Femur (tissue), 1 donor: ENCODE data around the gene SLC25A21.

Source experiments
- DNase-seq: peaks from one replicate; pipeline ENCODE4 v3.0.0-alpha.2; 2017

The SLC25A21 gene

DNA sequence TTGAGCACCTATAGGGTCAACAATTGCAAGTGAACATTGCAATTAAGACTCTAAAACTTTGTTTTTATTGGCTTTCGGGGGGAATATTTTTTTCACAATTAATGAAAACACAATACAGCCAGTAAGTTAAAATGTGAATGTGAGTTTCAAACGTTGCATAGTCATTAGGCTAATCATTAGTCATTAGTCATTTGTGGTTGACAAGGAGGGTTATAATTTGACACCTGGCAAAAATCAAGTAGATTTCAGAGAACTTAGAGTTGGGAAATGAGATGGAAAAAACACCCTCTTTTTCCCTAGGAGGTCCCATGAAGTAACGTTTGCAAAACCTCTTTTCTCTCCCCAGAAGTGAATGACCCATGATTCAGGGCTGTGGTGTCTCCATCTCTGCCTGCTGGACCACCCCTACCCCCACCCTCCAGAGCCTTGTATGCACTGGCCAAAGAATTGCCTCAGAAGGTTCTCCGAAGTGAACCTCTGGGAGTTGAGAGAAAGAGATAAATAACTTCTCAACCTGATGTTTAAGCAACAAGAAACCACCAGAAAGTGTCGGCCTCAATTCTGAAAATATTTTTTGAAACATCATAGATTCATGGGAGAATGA is 314.5 kb downstream of the SLC25A21 start:
- no peak for DNase-seq

DNA sequence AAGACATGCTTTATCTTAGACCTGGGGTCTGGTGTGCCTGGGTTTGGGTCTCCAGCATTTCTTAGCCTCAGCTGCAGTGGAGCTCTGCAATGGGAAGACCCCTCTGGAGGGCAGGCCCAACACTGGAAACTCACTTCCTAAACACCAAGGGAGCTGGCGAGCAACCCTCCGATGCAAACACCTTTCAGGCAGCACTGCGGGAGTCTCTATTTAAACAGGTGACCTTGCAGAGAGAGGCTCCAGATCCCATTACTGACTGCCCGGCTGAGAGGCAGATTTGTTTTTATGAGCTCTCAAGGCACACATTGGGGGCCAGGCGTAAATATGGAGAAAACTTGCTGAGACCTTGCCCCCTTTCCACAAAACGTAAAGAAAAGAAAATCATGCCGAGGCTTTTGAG is 315.3 kb downstream of the SLC25A21 start:
- no peak for DNase-seq

DNA sequence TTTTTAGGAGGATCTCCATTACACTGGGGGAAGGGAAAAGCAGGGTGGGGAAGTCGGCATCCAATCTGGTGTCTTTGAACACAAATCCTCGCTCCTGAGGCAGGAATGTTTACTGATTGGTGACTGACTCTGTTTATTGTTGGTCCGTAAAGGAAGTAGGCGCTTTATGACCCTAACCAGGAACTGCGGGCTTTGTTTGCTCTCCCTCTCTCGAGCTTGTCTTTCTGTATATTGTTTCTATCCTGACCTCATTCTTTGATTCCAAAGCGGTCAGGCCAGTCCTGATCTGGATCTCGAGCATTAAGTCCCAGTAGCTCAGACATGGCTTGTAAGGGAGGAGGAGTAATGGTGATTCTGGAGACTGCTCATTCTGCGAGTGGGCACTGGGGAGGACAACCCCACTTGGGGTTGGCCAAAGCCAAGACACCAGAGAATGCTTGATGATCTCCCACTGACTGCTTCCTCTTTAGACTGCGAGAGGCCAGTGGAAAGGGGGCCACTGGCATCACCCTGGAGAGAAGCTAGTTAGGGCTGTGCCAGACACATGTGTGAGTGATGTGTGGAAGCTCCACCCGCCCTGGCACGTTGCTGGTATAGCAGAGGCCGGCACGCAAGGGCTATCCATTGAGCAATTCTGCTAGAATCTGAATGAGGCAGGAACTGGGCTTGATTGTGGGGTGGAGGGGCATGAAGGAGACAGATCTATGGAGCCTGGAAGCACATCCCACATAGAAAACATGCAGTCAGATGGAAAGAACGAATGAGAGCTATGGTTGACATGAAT is 316.1 kb downstream of the SLC25A21 start:
- no peak for DNase-seq

DNA sequence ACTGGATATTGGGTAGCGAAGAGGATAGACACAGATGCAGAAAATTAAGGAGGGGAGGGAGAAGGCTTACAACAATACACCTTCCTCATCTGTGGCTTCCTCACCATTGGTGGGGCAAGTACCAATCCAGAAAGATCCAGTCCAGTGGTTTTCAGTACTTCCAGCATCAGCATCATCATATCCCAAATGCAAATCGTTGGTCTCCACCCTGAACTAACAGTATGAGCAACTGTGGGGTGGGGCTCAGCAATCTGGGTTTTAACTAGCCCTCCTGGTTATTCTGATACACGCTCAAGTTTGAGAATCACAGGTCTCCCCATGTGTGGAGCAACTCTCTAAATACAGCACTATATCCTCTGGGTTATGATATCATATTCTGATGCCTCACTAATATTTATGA is 317.0 kb downstream of the SLC25A21 start:
- DNase-seq, result no peak

DNA sequence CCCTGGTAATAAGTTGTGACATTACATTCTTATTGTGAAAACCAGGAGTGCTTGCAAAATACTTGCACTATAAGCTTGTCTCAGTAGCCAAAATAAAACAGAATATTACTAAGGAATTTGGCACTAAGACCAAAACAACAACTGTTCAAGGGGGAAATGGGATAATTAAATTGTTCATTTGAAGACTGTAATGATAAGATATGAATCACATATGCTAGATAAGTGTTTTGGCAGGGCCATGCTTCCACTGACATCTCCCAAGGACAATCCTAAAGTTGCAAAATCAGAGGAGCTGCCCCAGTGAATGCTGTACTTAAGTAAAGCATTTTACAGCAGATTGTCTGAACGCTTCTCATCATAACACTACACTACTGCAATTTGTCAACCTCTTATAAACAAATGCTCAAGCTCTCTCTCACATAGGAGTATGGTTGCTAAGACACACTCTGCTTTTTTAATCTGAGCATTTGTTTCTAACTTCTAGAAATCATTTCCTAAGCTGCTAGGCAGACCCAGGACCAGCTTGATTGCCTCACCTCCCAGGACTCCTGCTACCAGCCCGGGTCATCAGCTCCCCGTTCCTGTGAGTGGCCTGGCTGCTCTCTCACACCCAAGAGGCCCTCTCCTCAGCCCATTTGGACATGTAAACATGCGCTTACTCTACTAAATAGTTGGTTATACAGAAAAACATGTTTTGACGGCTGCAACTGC is 319.3 kb downstream of the SLC25A21 start:
- DNase-seq, result no peak

DNA sequence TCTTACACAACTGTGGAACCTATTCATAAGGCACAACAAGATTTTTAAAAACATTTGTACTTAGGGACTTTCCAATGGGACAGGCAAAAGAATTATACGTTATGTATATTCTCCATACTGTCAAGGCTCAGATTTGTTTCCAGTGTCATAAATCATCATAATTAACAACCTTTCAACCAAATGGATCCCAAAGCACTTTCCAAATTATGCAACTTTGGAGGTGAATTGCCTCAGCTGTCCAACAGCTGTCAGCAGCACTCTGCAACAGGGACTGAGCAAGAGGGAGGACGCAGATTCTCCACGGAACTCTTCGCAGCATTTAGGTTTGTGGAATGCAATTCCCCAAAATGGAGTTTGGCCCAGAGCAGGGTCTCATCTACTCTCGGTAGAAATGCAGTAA is 324.2 kb downstream of the SLC25A21 start:
- DNase-seq, result no peak

DNA sequence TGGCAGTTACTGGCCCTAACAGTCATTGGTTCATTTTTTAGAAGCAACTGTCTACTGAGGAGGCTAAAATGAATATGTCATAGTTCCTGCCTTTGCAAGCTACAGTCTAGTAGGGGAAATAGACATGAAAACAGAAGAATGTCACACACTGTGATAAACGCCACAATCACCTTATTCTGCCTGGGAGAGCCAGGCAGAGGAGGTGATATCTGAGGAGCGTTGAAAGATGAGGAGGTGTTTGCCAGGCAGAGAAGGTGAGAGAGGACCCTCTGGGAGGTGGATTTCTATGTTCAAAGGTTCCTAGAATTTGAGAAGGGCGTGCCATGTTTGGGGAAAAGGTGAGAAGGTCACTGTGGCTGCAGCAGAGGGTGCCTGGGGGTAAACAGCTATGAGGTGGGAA is 325.0 kb downstream of the SLC25A21 start:
- no peak for DNase-seq

DNA sequence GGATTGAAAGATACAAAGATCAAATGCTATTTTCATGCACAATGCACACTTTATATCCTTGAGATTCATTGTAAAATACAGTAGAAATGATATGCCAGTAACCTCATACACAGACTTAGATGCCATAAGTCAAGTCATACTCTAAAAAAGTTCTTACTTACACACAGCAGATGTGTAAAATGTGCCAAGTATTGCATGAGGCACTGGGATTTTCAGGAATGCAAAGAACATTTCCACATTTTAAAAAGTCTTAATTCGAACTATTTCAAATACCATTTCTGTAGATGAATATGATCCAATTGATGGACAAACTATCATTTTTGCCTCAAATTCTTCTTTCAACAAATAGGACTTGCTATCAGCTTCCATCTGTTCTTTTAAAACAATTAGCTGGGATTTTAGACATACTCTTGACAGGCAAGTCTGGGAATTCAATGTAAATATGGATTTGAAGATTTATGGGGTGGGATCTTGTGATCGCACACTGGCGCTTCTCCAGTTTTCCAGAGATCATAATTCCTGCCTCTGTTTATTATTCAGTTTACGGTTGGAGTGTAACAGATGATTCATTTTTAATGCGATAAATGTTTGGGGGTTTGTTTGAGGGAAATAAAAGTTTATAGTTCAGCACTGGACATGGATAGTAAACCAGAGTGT is 326.9 kb downstream of the SLC25A21 start:
- no peak for DNase-seq

DNA sequence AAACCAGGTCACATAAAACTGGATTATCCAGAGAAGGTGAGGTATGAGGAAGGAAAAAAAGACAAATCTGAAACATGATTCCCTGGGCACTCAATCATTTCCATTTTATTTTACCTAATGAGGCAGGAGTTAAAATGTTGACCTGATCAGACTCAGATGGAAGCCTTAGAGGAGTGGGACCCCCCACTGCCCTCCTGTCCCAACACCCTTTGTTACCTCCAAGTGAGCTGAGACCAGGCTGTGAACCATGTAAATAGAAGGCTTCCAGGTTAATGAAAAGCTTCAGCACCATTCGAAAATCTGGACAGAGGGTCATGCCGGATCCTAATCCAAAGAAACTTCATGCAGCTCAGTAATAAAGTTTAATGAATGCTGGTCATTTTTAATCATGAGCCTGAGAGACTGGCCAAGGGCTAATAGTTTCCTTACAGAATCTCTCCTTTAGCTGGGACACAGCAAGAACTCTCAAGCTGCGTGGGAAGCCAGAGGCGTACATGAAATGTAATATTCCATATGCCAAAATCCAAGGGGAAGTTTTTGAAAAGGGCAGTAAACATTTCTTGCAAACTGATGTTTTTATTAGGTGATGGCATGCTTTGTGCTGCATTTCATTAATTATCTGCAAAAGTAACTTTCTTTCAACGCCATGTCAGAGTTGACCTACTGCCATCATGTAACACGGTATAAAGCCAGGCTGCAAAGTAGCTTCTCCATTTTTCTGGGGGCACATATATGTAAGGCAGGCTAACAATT is 327.8 kb downstream of the SLC25A21 start:
- DNase-seq, result no peak

DNA sequence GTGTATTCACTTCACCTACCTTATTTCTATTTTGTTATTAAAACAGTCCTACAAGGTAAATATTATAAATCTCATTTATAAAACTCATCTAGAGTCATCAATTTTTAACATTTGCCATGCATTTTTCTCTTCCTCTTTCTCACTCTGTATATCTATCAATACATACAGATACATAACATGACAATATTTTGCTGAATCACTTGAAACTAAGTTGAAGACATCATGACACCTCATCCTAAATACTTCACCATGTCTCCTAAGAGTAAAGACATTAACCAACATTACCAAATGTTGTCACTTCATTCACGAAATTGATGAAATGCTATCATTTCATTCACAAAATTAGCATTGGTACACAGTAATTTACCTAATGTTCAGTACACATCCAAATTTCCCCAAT is 329.0 kb downstream of the SLC25A21 start:
- DNase-seq, result no peak

DNA sequence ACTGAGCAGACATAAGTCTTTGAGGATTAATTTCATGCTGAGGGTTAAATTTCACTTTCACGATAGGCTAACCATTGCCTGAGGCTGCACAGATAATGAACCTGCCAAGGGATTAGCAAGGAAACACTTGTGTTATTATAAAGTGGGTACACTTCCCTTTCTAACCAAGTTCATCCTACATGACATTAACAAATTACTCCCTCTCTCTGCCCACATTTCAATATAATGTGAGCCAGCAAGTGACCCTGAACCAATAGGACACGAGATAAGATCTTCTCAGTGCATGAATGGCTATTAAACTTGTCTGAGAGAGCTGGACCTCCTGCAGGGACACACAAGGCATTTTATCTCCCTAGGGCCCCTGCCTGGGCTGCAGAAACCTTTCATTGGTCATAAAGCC is 337.3 kb downstream of the SLC25A21 start:
- DNase-seq, result no peak

DNA sequence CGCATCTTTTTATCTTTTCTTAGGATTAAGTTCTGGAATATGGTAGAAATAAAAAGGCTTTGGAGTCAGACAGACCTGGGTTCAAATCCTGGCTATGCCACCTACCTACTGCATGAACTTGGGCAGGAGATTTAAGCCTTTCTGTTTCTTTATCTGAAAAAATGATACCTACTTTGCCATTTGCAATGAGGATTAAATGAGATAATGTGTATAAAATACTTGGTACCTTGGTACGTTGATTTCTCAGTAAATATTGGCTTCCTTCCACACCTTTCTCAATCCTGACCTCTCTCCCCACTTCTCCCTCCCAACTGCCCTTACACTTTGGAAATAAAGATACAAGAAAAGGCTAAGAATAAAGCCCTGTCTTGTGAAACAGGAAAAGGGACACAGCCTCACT is 338.1 kb downstream of the SLC25A21 start:
- DNase-seq, result no peak

DNA sequence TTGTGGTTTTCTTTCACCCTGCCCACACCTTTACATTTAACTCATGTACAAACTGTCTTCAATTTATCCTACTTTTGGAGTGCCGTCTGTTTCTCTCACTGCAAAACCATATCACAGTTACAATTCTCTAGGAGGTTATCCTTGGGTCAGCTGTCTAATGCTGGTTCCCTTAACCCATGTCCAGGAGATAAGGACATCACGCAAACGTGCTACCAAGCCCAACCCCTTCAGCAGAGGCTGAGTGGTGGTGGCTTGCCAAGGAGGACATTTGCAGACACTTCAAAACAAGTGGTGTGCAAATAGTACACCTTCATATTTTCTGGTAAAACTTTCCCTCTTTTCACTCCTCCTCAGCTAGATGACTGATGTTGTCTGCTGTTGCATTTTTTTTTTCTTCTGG is 342.9 kb downstream of the SLC25A21 start:
- no peak for DNase-seq

DNA sequence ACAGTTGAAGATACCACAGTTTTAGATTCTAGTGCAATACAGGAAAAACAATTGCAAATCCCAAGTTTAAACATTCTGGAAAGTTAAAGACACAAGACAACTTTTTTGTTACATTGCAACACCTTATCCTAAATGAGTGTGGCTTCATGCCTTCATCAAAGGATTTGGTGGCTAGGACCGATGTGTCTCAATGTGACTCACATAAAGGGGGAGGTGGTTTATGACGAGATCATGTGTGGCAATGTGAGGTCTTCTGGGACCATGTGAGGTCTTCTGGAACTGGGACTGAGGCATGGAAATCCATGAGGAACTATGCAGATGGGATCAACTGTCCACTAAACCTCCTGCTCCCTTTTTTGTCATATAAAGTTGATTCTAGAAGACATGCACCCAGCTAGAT is 344.5 kb downstream of the SLC25A21 start:
- DNase-seq, result no peak

DNA sequence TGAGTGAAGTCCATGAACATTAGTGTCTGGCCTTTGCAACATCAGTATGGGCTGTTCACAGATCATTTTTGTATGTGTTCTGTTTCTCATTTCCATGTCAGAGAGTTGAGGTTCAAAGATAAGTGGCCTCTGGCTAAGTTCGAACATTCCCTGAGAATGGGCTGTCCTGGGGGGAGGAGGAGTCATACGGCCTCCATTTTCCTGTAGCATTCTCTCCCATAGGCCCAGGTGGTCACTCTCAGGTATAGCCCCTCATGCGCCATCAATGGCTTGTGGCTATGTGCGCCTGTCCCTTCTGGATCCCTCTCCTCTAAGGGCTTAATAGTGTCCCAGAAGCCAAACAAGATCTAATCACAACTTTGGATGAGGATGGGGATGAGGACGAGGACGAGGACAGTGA is 345.8 kb downstream of the SLC25A21 start:
- DNase-seq, result no peak

DNA sequence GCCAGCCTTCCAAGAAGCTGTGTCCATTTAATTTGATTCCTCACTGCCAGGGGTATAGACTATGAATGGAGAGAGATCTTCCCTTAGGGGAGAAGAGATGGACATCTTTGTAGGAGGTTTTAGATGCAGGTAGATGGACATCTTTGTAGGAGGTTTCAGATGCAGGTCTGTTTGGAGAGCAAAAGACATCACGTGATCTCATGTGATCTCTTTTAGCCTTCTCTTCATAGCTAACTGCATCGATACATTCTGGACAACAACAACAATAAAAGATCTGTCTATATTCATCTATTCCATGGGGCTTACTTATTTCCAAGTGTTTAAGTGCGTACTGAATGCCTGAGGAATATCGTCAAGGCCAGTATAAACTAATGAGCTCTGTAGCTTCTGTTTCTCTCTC is 347.6 kb downstream of the SLC25A21 start:
- DNase-seq, result no peak

DNA sequence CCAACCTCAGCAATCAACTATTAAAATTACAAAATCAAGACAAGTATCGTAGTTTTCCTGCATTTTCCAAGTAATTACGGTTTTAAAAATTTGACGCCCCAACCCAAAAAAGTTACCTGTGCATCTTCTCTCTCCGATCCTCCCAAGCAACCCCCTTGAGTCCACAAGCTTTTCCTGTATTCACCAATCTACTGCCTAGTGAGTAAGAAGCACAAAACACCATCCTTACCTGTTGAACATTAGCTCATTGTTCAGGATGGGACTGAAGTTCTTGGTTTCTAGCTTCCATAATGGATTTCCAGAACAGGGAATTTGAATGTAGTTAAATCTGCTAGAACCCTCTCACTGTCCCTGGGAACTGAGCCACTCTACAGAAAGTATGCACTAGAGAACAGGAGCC is 348.8 kb downstream of the SLC25A21 start:
- DNase-seq, result no peak

DNA sequence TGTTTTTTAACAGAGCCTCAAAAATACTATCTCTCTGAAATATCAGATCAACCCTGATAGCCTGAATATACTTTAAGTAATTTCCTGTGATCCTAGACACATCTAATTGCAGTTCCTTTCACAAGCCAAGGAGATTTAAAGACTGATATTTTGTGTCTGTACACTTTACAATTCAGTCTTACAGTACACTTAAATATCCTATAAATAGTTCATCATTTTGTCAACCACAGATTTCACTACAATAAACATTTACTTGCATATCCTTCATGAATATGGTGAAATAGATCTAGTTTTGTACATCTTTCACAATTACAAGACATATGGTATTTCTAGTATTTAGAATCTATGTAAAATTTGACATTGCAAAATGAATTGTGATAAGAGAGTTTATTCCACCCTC is 349.7 kb downstream of the SLC25A21 start:
- no peak for DNase-seq

DNA sequence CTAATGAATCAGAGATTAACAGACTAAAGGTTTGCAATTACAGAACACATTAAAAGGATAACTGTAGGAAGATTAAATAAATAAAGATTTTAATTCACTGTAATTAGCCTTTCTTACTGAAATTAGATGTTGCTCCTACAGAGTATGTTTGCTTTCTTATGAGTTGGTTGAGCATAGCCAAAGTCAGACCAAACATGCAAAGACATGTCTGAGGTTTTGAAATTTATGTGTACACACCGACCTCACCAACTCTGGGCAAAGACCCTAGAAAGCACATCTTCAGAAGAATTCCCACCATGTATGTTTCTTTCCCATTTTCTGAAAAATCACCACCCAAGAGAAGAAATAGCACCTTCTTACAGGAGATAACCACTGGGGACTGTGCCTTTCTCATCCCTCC is 351.5 kb downstream of the SLC25A21 start:
- DNase-seq, result no peak

DNA sequence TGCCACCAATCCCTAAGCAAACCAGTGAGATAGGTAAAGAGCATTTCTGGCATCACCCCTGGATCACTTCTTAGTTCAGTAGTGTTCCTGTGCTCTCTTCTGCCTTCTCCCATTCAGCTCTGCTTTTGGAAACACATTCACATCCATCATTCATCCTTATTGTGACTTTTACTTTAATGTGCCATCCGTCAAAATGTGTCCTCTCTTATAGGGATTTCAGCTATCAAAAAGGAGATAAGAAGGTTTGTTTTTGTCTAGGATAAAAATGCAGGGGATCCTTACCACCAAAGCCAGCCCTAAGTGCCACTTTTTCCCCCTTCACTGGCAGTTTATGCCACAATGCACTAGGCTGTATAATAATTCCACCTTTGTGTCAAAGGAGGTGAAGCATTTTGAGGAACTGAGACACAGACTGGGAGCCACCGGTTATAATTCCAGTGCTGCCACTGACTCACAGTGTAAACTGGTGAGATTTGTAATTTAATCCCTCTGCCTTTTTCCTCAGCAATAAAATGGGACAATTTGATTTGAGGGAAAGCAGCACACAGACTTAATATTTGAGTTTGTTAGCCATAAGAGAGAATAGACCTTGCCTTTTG is 352.2 kb downstream of the SLC25A21 start:
- no peak for DNase-seq

DNA sequence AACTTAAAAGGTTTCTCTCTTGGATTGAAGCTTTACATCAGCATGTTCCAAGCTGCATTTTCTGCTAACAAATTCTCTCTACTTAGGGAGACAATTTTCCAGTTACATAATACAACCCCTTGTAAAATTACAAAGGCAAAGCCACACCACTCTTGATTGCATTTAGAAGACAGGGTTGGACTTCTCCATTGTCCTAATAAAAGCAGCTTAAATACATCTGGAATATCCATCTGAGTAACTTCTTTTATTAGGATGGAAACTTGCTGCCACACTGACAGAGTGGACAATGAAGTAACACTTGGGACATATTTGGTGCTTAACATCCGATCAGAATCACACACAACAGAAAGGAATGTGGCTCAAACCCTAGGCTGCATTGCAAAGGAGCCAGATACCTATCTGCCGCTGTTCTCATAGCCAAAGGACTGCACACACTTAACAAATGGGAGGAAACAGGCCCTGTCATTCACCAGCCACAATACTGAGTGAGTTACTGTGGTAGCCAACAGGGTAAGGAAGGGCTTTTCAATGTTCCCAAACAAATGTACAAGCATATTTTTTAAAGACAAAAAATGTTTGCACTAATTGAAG is 353.5 kb downstream of the SLC25A21 start:
- no peak for DNase-seq

DNA sequence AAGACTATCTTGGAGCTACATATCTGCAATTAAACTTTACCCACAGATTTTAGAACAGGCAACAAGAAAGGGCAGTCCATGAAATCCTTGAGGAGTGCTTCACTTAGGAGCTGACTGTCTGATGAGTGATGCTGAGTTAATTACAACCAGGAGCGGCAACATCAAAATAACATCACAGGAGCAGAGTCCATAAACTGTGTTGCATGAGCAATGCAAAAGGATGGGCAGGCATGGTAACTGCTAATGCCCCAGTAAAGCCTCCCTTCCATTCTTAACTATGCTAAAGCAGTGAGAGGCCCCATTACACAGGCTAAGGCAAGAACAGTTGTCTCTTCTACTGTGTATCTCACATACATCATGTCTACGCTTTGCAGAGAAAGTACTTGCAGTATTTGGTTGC is 354.2 kb downstream of the SLC25A21 start:
- no peak for DNase-seq
